Adrenal gland (tissue), 5 donors: Measurements from ENCODE around the gene CLIP4.

ENCODE experiments used
- CTCF ChIP-seq, 6 experiments: fragments of 450-650 bp in 4 of 6; fragments of 200-600 bp in 2 of 6; sonication (generic) in 1 of 6; IDR thresholded peaks; 1 replicate in 5 of 6; 2 replicates in 1 of 6; pipeline versions ENCODE4 v1.5.1 to v1.8.0; 2016 to 2021; ENCODE audit warnings: antibody characterized with exemption in 6 of 6, mild to moderate bottlenecking in 2 of 6, moderate library complexity in 1 of 6
- POLR2A ChIP-seq, 2 donors: fragments of 450-650 bp; IDR thresholded peaks; one replicate each; pipeline ENCODE4 v1.6.1; 2017; ENCODE audit warnings: antibody characterized with exemption in 2 of 2, mild to moderate bottlenecking in 2 of 2, moderate library complexity in 1 of 2
- donor health status: DM: no; HTN: no; CAD: no.

GRCh38 chr2:29139731-29140130 lies 24.5 kb downstream of the CLIP4 start:
- TF ChIP-seq CTCF (IDR thresholded peaks at IDR 0.05) = no peak
- TF ChIP-seq POLR2A (IDR thresholded peaks at IDR 0.05) = no peak
